Activated naive CD4-positive, alpha-beta T cell treated with Interleukin-2 at 50 U/mL for 16 hours (primary cell): ENCODE data around the gene TXNDC12.
A peak's percentile ranks its signal among the peaks of the same experiment; 100 is the strongest.
"Not testable (repeated sequence)": the region's sequence is repeated elsewhere in the genome, so short reads cannot be mapped to it uniquely, and the experiment has no call there.

Experiments
- DNase-seq: peaks from one replicate; pipeline ENCODE4 v3.0.0-alpha.2; 2020

TXNDC12 gene

DNA sequence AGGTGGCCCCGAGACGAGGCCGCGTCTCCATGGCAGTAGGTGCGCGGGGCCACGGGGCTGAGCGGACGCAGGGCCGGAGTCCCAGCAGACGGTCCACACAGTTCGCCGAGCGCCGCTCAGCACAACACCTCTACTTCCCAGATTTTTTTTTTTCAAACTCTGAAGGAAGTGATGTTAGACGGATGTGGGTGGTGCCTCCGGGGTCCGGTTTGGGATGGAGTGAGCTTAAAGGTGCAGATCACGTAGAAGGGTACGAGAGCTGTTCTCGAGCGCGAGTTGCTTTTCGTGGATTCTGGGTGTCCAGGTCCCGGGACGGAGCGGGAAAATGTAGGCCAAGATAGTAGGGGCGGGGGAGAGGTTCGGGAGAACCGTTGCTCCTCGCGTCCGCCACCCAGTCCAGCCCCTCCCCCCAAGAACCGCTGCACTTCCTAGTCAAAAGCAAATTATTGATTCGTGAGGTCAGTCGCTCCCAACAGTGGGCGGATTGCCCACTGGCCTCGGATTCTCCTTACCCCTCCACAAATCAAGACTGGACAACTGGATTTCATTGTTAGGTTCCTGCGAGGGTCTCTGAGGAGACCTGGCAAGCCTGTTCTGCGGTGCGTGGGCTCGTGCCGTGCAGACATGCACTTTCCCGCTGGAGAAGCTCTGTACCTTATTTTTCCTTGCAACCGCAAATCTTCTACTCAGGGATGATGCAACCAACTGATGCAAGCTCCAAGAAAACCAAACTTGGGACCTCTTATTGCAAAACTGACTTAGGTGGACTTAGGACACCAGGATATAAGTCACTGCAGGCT, at the start of gene TXNDC12:
Gene TXNDC12, minus strand, starts transcription at position 126 of the 800 bp plus-strand sequence. Its CDS starts 95 bp downstream, at position 31.
- peak; percentile 65 for DNase-seq

DNA sequence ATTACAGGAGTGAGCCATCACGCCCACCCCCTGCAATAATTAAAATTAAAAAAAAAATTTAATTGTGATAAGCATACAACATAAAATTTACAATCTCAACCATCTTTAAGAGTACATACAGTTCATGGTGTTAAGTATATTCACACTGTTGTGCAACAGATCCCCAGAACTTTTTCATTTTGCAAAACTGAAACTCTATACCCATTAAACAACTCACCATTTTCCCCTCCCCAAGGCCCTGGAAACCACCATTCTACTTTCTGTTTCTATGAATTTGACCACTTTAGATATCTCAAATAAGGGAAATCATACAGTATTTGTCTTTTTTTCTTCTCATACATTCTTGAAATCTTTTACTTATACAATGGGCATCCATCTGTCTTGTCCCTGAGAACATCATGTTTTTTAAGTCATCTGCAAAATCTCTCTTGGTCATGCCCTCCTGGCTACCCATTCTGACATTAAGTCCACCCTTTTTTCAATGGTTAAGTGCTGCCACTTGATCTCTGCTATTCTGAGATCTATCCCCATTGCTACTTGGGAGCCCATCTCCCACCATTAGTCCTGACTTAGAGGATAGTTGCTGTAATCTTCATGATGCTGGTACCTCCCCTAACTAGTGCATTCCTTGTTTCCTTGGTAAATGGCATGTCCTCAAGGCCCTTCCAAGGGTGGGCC, 47.5 kb upstream of the TXNDC12 start:
- DNase-seq: no peak

DNA sequence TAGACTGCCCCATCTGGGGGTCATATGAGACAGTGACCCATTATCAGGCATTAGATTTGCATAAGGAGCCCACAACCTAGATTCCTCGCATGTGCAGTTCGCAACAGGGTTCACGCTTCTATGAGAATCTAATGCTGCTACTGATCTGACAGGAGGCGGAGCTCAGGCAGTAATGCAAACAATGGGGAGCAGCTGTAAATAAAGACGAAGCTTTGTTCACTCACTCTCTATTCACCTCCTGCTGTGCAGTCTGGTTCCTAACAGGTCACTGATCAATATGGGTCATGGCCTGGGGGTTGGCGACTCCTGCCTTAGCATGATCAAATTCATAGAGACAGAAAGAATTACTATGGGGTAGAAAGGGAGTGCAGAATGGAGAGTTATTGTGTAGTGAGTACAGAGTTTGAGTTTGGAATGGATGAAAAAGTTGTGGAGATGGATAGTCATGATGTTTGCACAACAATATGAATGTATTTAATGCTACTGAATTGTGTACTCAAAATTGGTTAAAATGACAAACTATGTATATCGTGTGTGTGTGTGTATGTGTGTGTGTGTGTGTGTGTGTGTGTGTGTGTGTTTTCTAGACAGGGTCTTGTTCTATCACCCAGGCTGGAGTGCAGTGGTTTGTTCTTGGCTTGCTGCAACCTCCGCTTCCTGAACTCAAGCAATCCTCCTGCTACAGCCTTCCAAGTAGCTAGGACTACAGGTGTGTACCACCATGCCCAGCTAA, 43.3 kb upstream of the TXNDC12 start:
- no peak for DNase-seq

DNA sequence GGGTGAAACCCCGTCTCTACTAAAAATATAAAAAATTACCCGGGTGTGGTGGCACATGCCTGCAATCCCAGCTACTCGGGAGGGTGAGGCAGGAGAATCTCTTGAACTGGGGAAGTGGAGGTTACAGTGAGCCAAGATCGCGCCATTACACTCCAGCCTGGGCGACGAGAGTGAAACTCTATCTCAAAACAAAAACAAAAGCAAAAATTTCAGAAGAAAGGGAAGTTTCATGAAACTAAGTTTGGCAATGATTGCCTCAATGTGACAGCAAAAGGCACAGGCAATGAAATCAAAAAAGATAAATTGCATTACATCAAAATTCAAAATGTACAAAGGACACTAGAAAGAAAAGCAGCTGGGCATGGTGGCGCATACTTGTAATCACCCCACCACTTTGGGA, 41.2 kb upstream of the TXNDC12 start:
- DNase-seq: no peak

DNA sequence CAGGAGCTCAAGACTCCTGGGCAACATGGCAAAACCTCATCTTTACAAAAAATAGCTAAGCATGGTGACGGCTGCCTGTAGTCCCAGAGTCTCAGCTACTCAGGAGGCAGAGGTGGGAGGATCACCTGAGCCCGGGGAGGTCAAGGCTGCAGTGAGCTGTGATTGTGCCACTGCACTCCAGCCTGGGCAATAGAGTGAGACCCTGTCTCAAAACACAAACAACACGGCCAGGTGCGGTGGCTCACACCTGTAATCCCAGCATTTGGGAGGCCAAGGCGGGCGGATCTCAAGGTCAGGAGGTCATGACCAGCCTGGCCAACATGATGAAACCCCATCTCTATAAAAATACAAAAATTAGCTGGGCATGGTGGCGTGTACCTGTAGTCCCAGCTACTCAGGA, 39.3 kb upstream of the TXNDC12 start:
- DNase-seq: not testable (repeated sequence)

DNA sequence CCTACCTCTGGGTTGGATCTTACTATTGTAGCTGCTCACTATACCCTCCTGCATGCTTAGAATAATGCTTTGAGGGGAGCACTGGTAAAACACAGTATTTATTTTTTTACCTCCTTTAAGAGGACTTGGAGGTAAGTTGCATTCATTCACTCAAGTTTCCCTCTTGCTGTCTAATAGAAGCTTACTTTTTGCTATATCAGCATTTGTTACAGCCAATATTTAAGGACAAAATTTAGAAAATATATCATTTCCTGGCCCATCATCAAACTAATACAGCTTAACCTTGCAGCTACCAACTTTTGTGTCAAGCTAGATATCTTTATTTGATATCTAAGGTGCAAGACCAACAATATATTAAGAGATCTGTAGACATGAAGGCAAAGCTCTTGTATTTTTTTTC, 32.9 kb upstream of the TXNDC12 start:
- DNase-seq: not testable (repeated sequence)

DNA sequence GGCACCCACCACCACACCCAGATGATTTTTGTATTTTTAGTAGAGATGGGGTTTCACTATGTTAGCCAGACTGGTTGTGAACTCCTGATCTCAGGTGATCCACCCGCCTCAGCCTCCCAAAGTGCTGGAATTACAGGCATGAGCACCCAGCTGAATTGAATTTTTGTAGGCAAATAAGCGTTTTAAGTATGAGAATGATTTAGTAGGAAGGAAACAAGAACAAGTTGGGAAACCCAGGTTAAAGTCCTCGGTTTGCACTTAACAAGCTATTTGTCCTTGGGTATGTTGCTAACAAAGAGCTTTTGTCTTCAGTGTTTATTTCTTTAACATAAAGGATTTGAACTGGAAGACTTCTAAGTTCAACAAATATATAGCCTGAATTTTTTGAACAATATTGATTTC, 25.0 kb upstream of the TXNDC12 start:
- no peak for DNase-seq

DNA sequence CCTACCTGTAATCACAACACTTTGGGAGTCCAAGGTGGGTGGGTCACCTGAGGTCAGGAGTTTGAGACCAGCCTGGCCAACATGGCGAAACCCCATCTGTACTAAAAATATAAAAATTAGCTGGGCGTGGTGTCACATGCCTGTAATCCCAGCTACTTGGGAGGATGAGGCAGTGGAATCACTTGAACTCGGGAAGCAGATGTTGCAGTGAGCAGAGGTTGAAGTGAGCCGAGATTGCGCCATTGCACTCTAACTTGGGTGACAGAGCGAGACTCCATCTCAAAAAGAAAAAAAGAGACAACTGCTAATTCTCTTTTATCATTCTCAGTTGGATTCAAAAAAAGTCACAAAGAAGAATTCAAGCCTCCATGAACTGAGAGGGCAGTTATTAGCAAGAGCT, 22.3 kb upstream of the TXNDC12 start:
- not testable (repeated sequence) for DNase-seq

DNA sequence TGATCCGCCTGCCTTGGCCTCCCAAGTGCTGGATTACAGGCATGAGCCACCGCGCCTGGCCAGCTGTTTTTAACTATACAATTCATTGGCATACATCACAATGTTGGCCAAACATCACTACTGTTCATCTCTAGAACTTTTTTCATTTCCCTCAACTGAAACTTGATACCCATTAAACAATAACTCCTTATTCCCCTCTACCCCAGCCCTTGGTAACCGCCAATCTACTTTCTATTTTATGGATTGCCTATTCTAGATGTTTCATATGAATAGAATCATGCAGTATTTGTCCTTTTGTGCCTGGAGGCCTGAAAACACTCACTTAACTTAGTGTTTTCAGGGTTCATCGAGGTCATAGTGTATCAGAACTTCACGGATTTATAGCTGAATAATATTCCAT, 17.3 kb upstream of the TXNDC12 start:
- no peak for DNase-seq

DNA sequence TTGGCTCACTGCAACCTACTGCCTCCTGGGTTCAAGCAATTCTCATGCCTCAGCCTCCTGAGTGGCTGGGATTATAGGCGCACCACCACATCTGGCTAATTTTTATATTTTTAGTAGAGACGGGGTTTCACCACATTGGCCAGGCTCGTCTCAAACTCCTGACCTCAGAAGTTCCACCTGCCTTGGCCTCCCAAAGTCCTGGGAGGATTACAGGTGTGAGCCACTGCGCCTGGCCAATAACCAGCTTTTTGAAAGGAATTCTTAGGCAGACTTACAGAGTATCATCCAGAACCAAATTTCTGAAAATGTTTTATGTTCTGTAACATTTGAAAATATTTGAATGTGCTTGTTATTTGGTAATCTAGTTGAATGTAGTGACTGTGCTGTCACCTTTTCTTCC, 15.7 kb upstream of the TXNDC12 start:
- DNase-seq: no peak

DNA sequence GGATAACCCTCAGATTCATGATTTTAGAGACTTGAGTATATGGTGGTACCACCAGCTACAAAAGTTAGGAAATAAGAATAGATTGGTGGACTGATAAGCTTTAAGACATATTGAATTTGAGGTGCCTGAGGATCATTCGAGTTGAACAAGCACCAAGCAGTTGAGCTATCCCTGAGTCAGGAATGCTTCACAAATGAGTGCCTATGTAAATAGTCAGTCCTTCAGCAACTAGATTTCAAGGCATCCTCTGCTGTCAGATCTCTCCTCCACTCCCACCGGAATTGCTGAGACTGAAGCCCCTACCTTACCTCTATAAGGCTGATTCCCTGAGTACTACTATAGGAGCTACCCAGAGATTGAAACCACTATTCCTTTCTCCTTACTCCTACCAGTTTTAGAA, 8.2 kb upstream of the TXNDC12 start:
- no peak for DNase-seq

DNA sequence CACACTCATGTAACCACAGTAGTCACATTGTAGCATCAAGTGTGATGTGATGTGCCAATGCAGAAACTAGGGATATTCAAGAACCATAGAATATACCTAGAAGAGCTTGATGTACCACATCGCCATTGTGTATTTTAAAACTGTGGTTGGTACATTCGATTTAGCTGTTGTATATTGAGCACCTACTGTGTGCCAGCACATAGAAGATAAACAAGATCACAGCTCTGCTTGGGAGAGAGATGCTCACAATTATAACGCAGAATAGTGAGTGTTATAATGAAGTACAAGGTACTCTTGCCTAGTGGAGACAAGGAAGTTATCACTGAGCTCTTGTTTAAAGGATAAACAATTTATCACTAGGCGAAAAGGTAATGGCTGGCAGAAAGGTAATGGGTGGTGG, 5.8 kb upstream of the TXNDC12 start:
- no peak for DNase-seq

DNA sequence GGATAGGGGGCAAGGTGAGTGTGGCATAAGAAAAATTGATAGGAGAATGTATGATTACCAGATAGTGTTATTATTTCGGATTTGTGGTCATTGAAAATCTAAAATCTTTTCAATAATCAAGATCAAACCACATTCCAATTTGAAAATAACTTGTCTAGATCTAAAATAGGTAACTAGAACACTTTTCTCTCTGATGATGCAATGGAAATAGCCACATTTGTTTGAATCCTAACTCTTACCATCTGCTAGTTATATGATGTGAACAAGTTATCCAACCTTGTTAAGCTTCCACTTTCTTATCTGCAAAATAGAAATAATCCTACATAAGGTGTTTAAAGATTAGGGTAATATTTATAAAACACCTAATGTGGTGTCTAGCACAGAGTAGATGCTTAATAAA, 4.9 kb upstream of the TXNDC12 start:
- DNase-seq: no peak

DNA sequence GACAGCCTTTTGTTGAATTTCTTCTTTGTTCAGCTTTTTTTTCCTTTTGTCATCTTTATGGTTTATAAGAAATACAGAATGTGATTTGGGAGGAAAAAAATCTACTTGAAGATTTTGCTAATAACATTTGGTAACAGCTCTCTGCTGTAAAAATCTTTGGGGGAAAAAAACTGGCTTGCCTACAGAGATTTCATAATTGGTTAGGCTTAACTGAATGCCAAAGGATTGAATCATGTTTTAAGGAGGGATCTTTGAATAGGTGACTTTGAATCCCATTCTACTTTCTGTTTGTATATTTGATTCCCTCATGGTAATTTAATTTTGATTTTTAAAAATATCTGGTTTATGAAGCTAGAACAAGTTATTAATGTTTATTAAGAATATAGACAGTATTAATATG, 4.3 kb upstream of the TXNDC12 start:
- no peak for DNase-seq

DNA sequence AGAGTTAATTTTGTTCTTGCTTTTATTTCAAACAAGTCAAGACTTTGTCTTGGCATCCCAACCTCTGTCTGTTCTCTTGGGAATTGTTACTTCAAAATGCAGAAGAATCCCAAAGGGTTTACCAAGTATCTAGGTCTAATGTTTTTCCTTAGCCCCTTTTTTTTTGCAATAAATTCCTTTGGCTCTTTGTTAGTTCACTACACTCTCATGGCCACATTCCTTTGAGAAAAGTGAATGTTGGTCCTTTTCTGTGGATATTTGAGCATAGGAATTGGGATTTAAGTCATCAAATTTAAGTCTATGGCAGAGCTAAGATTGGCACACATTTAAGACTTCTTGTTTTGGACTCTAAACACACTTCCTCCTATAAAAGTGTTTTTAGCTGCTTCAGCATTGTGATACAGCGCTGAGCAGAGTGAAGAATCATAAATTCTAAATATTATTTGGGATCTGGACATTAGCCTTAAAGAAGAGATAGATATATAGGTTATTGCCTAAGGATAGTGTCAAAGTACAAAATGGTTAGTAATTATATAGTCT, 3.0 kb upstream of the TXNDC12 start:
- DNase-seq: no peak

DNA sequence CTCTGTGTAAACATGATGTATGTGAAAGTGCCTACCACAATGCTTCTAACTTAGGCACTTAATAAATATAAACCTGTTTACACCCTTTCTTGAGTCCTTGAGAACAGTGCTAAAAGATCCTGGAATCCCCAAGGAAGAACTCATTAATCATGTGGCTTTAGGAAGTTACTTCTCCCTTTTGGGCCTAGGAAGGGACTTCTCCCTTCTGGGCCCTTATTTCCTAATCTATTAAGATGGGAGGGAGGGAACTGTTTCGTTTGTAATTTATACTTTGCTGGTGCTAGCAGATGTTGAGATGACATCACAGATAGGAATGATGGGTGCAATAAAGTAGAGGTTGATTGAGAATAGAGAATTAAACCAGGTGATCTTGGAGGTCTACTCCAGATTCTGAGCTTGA, 2.3 kb upstream of the TXNDC12 start:
- DNase-seq: no peak

DNA sequence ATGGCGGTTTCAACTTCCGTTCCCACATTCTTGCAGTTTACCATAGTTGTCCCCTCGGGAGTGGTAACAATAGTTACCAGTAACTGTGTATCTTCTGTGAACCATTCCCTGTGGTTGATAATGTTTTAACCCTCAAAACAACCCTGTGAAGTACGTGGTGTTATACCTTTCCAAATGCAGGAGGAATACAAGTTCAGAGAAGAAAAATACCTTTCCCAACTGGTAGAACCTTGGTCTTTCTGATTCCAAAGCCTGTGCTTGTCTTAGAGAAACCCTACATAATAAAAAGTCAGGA, 1.9 kb upstream of the TXNDC12 start:
- no peak for DNase-seq

DNA sequence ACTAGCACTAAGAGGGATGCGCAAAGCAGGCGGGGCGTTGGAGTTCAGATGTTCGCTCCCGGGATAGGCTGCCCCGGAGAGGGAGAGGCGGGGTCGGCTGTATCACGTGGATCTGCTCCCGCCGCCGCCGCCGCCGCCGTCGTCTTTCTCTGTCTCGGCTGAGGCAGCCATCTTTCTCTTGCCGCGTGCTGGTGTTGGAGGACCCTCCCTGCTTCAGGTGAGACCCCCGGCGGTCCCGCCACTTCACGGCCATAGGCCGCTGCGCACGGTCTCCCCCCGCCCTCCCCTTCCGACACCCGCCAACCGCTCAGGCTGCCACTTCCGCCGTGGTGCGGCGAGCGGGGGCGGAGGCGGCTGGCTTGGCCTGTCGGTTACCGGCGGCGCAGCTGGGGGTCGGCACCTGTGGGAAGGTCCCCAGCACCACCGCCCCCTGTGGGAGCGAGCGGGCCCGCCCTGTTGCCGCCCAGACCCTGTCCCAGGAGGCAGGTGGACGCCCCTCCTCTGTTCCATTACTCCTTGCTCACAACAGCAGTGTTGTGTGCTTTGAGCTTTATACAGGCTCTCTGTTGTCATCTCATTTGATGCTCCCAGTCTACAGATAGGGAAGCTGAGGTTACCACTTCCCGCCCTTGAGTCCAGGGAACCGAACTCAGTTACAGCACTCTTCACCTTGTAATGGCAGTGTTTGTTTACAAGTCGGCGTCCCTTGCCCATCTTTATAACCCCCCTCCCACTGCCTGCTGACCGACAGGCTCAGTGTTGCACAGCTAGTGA, 1.4 kb upstream of the TXNDC12 start, which contains the start of gene BTF3L4:
Gene BTF3L4, plus strand, starts transcription at position 133 of the 774 bp plus-strand sequence. CDS start 3,553 bp downstream, outside the sequence.
- DNase-seq: peak; percentile 95

DNA sequence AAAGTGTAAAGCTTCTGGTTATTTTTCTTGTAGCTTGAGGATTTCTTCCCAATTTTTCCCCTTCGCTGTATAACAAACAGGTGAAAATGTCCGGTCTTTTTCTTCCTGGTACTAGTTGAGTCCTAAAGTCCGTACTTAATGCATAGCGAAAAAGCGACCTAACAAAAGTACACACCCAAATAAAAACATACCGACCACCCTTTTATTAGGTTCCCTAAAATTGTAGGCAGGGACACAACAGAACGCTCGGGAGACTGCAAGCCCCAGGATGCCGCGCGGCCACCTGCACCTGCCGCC, 823 bp upstream of the TXNDC12 start:
- no peak for DNase-seq

DNA sequence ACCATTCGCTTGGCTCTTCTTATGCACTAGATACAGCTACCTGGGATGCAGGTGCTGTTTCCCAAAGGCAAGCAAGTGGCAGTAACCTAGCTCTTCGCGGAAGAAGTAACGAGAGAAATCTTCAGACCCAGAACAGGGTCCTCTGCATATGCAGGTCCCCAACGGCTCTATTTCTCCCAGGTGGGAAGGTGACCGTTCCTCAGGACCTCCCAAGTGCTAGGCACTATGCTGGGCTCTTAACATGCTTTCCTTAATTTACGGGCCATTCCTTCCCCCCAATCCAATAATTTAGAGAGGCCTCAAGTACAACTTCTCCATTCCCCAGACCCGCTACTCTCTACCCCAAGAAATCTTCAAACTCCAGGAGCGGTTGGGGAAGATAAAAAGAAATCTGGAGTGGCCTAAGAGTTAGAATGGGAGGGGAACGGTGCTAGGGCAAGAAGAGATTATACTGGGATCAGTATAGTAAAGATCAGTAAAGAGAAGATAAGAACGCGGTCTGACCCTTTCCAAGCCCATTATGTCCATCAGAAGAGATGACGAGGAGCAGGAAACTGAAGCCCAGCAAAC, 410 bp downstream of the TXNDC12 start:
- DNase-seq: no peak

DNA sequence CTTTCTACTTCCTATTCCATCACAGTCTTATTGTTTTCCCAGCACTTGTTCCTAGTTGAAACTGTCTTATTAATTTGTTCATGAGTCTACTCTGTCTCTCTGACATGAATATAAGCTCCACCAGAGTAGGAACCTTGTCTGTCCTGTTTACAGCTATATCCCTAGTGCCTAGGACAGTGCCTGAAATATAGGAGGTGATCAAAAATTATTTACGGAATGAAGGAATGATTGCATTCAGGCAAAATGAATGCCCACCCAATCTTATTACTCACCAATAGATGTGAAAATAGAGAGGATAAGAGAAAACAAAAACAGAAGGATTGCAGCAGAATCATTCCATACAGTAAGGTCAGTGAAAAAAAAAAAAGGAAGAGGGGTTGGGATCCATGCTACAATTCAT, 1.1 kb downstream of the TXNDC12 start:
- DNase-seq: no peak

DNA sequence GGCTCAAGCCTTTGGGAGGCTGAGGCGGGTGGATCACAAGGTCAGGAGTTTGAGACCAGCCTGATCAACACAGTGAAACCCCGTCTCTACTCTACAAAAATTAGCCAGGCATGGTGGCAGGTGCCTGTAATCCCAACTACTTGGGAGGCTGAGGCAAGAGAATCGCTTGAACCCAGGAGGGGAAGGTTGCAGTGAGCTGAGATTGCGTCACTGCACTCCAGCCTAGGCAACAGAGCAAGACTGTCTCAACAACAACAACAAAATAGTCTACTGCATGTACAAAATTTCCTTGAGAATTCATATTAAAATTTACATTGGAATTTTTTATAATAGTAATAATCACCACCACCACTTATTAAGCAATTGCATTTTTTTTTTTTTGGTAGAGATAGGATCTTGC, 5.7 kb downstream of the TXNDC12 start:
- not testable (repeated sequence) for DNase-seq
